Immature natural killer cell (primary cell): ENCODE results near the gene MEF2B. TPM values are rescaled to one million over a fixed set of nuclear protein-coding genes. Genes with fewer than 3 reads are reported as not detected.

Source experiments
- DNase-seq, 3 donors: peaks; one replicate each; pipeline ENCODE4 v3.0.0; 2022; ENCODE audit warnings: mixed read lengths in 1 of 3
- H3K27ac Mint-ChIP-seq, 6 donors: one replicate each; pipeline ENCODE4 v1.8.0; 2020; ENCODE audit warnings: mixed read lengths in 6 of 6, mild to moderate bottlenecking in 5 of 6, inconsistent platforms in 4 of 6, moderate library complexity in 3 of 6
- H3K27me3 Mint-ChIP-seq, 3 donors: one replicate each; pipeline ENCODE4 v1.8.0; 2020 to 2021; ENCODE audit warnings: low read depth in 3 of 3, mild to moderate bottlenecking in 3 of 3, mixed read lengths in 3 of 3, moderate library complexity in 3 of 3, inconsistent platforms in 1 of 3
- H3K36me3 Mint-ChIP-seq, 3 donors: one replicate each; pipeline ENCODE4 v1.8.0; 2020; ENCODE audit warnings: mixed read lengths in 3 of 3, inconsistent platforms in 2 of 3, mild to moderate bottlenecking in 2 of 3
- H3K4me1 Mint-ChIP-seq, 2 donors: one replicate each; pipeline ENCODE4 v1.8.0; 2020; ENCODE audit warnings: inconsistent platforms in 2 of 2, mild to moderate bottlenecking in 2 of 2, mixed read lengths in 2 of 2, moderate library complexity in 1 of 2
- H3K4me3 Mint-ChIP-seq, 5 donors: one replicate each; pipeline ENCODE4 v1.8.0; 2020; ENCODE audit warnings: mild to moderate bottlenecking in 5 of 5, mixed read lengths in 5 of 5, inconsistent platforms in 3 of 5, moderate library complexity in 3 of 5
- H3K9me3 Mint-ChIP-seq, 6 donors: one replicate each; pipeline ENCODE4 v1.8.0; 2020; ENCODE audit warnings: mild to moderate bottlenecking in 6 of 6, mixed read lengths in 6 of 6, inconsistent platforms in 4 of 6, moderate library complexity in 3 of 6
- polyA plus RNA-seq, 3 donors: library from polyadenylated mRNA; unstranded; fragments of 300-500 nt; fragmentation: Illumina TruSeq; gene quantifications; one replicate each; pipeline ENCODE4 v1.2.3, GENCODE V29; 2021

Gene MEF2B
- polyA plus RNA-seq = under 1 TPM in 2 of 3 donors, not detected in 1; 0.35 to 0.82 TPM

DNA sequence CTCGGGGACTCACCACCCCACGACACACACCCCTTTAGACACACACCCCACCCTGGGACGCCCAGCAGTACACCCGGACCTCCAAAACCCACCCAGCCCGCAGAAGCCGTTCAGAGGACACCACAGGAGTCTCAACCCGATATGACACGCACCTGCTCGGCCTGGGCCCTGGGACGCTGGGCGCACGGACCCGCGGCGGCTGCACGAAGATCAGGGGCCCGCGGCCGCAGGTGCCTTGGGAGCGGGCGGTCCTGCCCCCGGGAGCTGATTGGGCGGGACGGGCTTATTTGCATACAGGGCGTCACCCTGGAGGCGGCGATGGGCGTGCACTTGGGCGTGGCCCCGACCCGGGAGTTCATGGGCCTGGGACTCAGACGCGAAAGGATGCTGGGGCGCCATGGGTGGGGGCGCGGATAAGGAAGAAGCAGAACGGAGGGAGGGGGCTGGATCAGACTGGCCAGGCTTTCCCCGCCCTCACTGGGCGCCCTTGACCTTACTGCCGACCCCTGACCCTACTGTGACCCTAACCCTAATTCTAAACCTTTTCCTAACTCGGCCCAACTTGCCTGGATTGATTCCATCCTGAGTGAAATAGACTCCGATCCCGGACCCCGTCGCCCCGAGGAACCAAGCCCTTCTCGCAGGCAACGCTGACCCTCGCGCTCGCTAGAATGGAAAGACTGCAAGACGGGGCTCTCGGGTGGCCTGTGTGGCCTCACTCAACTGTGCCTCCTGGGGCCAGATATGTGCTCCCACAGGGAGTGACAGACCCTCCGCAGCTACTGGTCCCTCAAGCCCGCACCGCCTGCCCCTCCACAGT, at the start of gene MEF2B:
Gene MEF2B (minus strand): TSS at position 211 of the 820 bp plus-strand sequence. CDS start 19,528 bp downstream, outside the sequence.
- Mint-ChIP-seq H3K4me3 (peak within 1 kb of the TSS; percentile 59 to 70 (median 60)), H3K27ac (peak within 1 kb of the TSS in 1 of 6 donors; percentile 16), H3K4me1 (peaks cover 16% of the 10 kb centered on the region in 2 donors), H3K9me3 (no peaks in the 10 kb centered on the region), H3K36me3 (no peaks in the 10 kb centered on the region), H3K27me3 (peaks cover 0 to 3% (median 0%) of the 10 kb centered on the region in 3 donors)
- peak; percentile 56 to 67 (median 62) for DNase-seq

DNA sequence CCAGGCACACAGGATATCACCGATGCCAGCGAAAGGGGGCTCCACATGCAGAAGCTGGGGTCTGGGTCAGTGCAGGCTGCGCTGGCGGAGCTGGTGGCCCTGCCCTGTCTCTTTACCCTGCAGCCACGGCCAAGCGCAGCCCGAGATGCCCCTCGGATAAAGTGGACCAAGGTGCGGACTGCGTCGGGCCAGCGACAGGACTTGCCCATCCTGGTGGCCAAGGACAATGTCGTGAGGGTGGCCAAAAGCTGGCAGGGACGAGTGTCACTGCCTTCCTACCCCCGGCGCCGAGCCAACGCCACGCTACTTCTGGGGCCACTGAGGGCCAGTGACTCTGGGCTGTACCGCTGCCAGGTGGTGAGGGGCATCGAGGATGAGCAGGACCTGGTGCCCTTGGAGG, 48.8 kb upstream of the MEF2B start:
- no peak overlapping the region for H3K4me3 Mint-ChIP-seq
- DNase-seq = no peak
- H3K27ac Mint-ChIP-seq = no peak overlapping the region
- H3K9me3 Mint-ChIP-seq = no peaks in the 10 kb centered on the region
- no peaks in the 10 kb centered on the region for H3K4me1 Mint-ChIP-seq
- H3K36me3 Mint-ChIP-seq = no peaks in the 10 kb centered on the region
- peaks cover 6 to 16% (median 11%) of the 10 kb centered on the region in 3 donors for H3K27me3 Mint-ChIP-seq

DNA sequence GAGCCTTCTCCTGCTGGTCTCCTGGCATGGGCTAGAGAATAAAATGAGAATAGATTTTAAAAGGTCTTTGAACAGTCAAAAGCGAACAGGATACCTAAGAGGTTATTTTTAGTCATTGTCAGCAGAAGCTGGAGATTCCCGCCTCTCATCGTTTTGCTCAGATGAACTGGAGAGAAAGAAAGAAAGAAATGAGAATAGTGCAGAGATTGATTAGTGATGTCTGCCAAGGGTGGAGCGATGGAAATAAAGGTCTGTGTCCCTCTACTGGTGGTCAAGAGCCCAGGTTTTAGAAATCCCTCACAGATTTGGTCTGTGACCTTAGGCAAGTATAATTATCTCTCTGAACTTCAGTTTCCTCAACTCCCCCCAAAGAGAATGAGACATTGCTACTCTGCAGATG, 47.0 kb upstream of the MEF2B start:
- H3K4me1 Mint-ChIP-seq = no peaks in the 10 kb centered on the region
- no peak for DNase-seq
- peaks cover 15 to 16% (median 15%) of the 10 kb centered on the region in 3 donors for H3K27me3 Mint-ChIP-seq
- no peaks in the 10 kb centered on the region for H3K9me3 Mint-ChIP-seq
- no peak overlapping the region for H3K4me3 Mint-ChIP-seq
- no peak overlapping the region for H3K27ac Mint-ChIP-seq
- H3K36me3 Mint-ChIP-seq = no peaks in the 10 kb centered on the region

DNA sequence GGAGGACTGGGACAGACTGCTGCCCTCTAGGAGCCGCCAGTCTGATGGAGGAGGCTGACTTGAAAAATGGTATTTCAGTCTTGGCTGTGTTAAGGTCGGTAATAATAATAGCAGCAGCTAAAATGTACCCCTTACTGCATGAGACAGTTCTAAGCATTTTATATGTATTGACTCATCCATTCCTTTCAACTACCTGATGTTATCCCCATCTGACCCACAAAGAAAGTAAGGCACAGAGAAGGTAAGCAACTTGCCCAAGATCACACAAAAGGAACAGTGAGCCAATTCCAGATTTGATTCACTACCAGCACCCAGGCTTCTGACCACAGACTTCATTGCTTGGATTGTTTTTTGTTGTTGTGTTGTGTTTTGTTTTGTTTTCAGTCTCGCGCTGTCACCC, 45.7 kb upstream of the MEF2B start:
- no peak overlapping the region for H3K4me3 Mint-ChIP-seq
- H3K36me3 Mint-ChIP-seq = no peaks in the 10 kb centered on the region

DNA sequence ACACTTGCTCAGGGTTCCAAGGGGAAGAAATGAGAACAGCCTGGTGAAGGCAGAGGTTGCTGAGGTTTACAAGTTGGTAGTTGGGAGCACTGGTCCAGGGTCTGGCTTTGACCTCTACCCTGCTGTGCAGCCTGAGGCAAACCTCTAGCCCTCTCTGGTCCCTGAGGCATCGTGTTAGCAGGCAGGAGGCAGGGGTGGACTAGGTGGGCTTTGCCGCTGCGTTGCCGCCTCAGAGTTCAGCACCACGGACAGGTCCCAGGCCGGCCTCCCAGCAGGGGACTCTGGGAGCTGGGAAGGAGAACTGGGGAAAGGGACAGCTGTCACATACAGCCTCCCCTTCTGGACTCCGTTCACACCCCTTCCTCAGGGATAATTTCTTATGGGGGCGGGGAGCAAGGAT, 44.8 kb upstream of the MEF2B start:
- H3K27ac Mint-ChIP-seq = no peak overlapping the region
- no peak for DNase-seq
- H3K9me3 Mint-ChIP-seq = no peaks in the 10 kb centered on the region
- peaks cover 15 to 16% (median 15%) of the 10 kb centered on the region in 3 donors for H3K27me3 Mint-ChIP-seq
- H3K36me3 Mint-ChIP-seq = no peaks in the 10 kb centered on the region
- H3K4me3 Mint-ChIP-seq = no peak overlapping the region
- no peaks in the 10 kb centered on the region for H3K4me1 Mint-ChIP-seq

More for the DNA sequence above, 45.7 kb upstream of the MEF2B start:
- Mint-ChIP-seq H3K9me3 (no peaks in the 10 kb centered on the region), H3K27me3 (peaks cover 15 to 16% (median 15%) of the 10 kb centered on the region in 3 donors), H3K4me1 (no peaks in the 10 kb centered on the region), H3K27ac (no peak overlapping the region)
- DNase-seq = no peak

DNA sequence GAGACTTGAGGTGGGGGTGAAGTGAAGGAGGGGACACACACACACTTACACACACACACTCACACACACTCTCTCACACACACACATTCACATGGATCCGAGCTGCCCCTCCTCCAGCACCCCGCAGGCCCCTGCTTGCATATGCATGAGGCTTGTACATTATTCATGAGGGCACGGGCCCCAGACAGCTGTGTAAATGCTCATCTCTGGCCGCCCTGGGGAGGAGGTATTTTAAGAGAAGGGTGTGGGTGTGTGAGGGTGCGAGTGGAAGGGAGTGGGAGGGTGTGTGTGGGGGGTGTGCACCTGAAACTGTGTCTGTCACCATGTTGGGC, 44.1 kb upstream of the MEF2B start:
- Mint-ChIP-seq H3K27me3 (peaks cover 14 to 16% (median 15%) of the 10 kb centered on the region in 3 donors), H3K27ac (no peak overlapping the region), H3K9me3 (no peaks in the 10 kb centered on the region), H3K4me3 (no peak overlapping the region), H3K4me1 (no peaks in the 10 kb centered on the region), H3K36me3 (no peaks in the 10 kb centered on the region)
- no peak for DNase-seq

DNA sequence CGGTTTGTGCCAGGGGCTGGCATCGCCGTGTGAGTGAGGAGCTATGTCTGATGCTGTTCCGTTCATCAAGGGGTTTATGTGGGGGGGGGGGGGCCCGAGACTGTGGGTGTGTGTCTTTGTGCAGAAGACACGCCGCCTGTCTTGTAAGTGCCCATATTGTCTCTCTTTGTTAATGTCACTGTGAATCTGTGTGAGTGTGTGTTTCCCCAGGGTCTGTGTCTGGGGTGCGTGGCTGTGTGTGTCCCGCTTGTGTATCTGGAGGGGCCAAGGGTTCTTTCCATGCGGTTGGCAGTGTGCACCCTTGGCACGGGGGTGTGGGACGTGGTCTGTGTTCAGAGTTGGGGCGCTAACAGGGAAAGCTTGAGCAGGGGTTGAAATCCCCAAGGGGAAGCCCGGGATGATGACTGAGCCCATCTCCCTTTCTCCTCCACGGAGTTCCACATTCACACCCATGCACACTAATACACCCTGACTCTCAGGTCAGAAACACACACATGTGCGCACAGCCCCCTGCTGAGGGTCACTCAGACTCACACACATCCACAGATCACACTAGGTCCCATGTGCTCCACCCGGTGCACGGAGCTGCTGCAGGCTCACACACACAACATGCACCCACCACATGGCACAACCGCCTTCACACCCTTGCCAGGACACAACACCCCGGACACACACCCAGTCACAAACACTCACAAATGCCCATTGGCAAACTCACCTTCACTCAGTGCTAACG, 43.5 kb upstream of the MEF2B start:
- DNase-seq = no peak
- no peaks in the 10 kb centered on the region for H3K4me1 Mint-ChIP-seq
- H3K4me3 Mint-ChIP-seq = no peak overlapping the region
- no peak overlapping the region for H3K27ac Mint-ChIP-seq
- H3K36me3 Mint-ChIP-seq = no peaks in the 10 kb centered on the region
- peaks cover 12 to 15% (median 14%) of the 10 kb centered on the region in 3 donors for H3K27me3 Mint-ChIP-seq
- H3K9me3 Mint-ChIP-seq = no peaks in the 10 kb centered on the region

DNA sequence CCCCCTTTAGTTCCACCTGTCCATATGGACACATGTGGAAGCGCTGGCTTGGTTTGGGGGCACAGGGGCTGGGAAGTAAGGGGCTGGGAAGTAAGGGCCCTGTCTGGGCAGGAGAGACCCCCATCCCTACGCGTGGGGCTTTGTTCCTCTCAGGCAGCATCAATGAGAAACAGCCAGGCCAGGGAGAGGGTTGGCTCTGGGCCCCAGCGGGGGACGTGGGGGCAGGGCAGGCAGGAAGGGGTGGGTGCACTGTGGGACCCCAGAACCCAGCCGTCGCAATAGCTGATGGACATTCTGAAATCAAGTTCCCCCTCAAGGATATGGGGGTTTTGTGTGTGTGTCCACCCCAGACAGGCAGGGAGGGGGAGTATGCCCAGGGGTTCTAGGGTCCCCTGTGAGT, 42.9 kb upstream of the MEF2B start:
- peaks cover under 1% of the 10 kb centered on the region in 2 donors for H3K4me1 Mint-ChIP-seq
- H3K27ac Mint-ChIP-seq = no peak overlapping the region

DNA sequence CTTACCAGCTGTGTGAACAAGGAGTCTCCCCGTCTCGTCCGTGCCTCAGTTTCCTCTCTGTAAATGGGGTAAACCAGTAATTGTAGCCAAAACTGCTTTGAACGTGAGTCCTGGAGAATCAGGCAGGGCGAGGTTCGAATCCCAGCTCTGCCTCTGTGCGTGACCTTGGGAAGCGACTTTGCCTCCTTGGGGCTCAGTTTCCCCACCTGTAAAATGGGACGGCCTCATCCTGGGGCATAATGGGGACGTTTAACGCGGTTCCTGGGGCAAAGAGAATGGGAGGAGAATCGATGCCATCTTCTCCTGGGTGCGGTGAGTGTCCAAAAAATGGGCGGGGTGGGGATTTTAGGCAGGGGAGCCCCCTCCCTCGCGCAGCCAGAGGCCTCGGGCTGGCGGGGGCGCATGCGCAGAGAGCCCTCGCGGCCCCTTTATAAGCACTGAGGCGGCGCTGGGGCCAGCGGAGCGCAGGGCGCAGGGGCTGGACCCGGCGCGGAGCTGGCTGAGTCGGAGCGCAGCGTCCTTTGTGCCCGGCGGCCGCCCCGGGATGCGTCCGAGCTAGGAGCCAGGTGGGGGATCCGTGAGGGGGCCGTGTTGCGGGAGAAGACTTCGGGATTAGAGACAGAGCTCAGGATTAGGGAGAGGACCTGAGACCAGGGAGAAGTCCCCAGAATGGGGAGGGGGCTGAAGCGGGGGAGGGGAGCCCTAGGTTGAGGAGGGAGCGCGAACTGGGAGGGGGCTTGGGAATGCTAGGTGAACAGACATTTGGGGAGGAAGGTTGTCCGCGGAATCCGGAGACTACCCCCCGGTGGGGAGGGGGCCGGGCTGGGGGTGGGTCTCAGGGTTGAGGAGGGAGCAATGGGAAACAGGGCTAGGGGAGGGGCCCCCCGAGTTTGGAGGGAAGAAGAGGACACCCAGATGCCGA, 41.7 kb upstream of the MEF2B start, which contains the start of gene NCAN:
Gene NCAN (plus strand): TSS at position 460 of the 922 bp plus-strand sequence. CDS start 4,996 bp downstream, outside the sequence.
- DNase-seq = no peak
- H3K9me3 Mint-ChIP-seq = no peaks in the 10 kb centered on the region
- peaks cover 12 to 18% (median 14%) of the 10 kb centered on the region in 3 donors for H3K27me3 Mint-ChIP-seq
- H3K4me1 Mint-ChIP-seq = peaks cover 12% of the 10 kb centered on the region in 2 donors
- H3K4me3 Mint-ChIP-seq = no peak within 1 kb of the TSS
- no peaks in the 10 kb centered on the region for H3K36me3 Mint-ChIP-seq
- no peak within 1 kb of the TSS for H3K27ac Mint-ChIP-seq

More for the DNA sequence above, 42.9 kb upstream of the MEF2B start:
- Mint-ChIP-seq H3K36me3 (no peaks in the 10 kb centered on the region), H3K9me3 (no peaks in the 10 kb centered on the region), H3K4me3 (no peak overlapping the region), H3K27me3 (peaks cover 12 to 15% (median 14%) of the 10 kb centered on the region in 3 donors)
- no peak for DNase-seq

DNA sequence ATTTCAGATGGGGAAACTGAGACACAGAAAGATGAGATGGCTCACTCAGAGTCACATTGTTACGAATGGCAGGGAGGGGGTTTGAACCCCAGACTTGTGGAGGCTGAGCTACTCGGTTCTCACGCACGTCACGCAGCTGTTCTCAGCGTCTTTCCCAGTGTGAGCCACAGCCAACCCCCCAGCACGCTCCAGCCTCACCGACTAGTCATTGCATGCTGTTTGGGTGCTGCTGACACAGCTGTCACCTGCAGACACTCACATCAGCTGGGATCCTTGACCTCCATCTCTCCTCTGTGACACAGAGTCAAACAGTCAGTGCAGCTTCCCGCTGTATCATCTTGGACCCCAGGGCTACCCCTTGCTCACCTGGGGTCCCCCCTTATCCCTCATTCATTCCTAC, 39.3 kb upstream of the MEF2B start:
- DNase-seq = no peak
- H3K27ac Mint-ChIP-seq = no peak overlapping the region
- H3K9me3 Mint-ChIP-seq = no peaks in the 10 kb centered on the region
- H3K36me3 Mint-ChIP-seq = no peaks in the 10 kb centered on the region
- H3K27me3 Mint-ChIP-seq = peaks cover 8 to 16% (median 9%) of the 10 kb centered on the region in 3 donors
- peaks cover 15 to 19% of the 10 kb centered on the region in 2 donors for H3K4me1 Mint-ChIP-seq
- no peak overlapping the region for H3K4me3 Mint-ChIP-seq

DNA sequence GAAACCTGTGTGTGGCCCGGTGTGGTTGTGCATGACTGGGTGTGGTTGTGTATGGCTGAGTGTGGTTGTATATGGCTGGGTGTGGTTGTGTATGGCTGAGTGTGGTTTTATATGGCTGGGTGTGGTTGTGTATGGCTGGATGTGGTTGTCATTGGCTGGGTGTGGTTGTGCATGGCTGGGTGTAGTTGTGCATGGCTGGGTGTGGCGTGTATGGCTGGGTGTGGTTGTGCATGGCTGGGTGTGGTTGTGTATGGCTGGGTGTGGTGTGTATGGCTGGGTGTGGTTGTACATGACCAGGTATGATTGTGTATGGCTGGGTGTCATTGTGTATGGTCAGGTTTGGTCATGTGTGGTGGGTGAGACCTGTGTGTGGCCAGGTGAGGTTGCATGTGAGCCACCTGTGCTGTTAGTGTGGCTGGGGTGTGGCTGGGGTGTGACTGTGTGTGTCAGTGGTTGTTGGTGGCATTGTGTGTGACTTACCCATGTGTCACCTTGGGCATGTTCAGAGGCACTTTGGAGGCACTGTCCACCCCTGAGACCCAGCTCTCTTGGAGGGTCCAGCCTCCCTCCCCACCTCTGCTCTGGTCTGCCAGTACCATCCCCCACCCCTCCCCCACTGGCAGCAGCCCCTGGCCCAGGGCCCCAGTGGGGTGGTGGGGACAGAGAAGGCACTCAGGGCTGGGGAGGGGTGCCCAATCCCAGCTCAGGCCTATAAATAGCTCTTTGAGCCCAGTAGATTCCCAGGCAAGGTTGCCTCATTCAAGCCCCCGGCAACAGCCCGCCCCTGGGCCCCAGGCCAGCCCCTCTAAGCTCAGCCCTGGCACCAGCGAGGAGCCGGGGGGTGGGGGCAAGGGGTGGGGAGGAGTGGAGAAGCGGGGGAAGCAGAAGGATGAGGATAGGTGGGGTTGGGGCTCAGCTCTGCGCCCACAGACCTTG, 37.8 kb upstream of the MEF2B start:
- H3K27ac Mint-ChIP-seq = peak overlapping the region in 3 of 6 donors; percentile 28 to 81 (median 78)
- peak overlapping the region; percentile 27 to 71 (median 45) for H3K4me3 Mint-ChIP-seq
- peaks cover 21 to 29% of the 10 kb centered on the region in 2 donors for H3K4me1 Mint-ChIP-seq
- H3K36me3 Mint-ChIP-seq = no peaks in the 10 kb centered on the region
- H3K9me3 Mint-ChIP-seq = no peaks in the 10 kb centered on the region
- no peak for DNase-seq
- H3K27me3 Mint-ChIP-seq = peaks cover 8 to 9% (median 8%) of the 10 kb centered on the region in 3 donors

DNA sequence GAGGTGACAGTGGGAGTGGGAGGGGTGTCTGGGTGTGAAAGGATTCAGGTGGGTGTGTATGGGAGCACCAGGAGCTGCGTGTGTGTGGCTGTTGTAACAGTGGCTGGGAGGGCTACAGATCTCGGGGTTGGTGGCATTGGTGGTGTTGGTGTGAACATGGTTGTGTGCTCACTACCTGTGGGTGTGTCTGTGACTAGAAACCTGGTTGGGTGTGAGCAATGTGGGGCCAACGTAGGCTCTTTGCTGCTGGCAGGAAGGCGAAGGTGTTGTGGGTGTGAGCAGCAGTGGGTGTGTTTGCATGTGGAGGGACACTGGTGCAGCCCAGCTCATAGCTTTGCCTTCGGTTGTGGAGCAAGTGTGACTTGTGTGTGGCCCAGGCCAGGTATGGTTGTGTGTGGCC, 36.9 kb upstream of the MEF2B start:
- H3K4me3 Mint-ChIP-seq = peak overlapping the region; percentile 16 to 71 (median 45)
- no peaks in the 10 kb centered on the region for H3K9me3 Mint-ChIP-seq
- H3K4me1 Mint-ChIP-seq = peaks cover 31 to 38% of the 10 kb centered on the region in 2 donors
- peaks cover 8 to 12% (median 9%) of the 10 kb centered on the region in 3 donors for H3K27me3 Mint-ChIP-seq
- peak overlapping the region in 2 of 6 donors; percentile 4 to 78 for H3K27ac Mint-ChIP-seq
- DNase-seq = no peak
- H3K36me3 Mint-ChIP-seq = no peaks in the 10 kb centered on the region
